Uterus (tissue), 2 donors: ENCODE results near the gene TRIM69.

ENCODE experiments used
- CTCF ChIP-seq, 4 experiments: fragments of 200-600 bp in 2 of 4; fragments of 450-650 bp in 2 of 4; sonication (generic) in 2 of 4; IDR thresholded peaks; one replicate each; pipeline ENCODE4 v1.5.1; 2016 to 2019; ENCODE audit warnings: antibody characterized with exemption in 4 of 4, mild to moderate bottlenecking in 2 of 4, moderate library complexity in 1 of 4
- POLR2A ChIP-seq, 2 donors: fragments of 450-650 bp; IDR thresholded peaks; one replicate each; pipeline ENCODE4 v1.6.1; 2016; ENCODE audit warnings: antibody characterized with exemption in 2 of 2, mild to moderate bottlenecking in 1 of 2, moderate library complexity in 1 of 2

- TF ChIP-seq CTCF (IDR thresholded peaks at IDR 0.05) (no peak), POLR2A (IDR thresholded peaks at IDR 0.05) (no peak)
Observed at GRCh38 chr15:44779761-44780160, 43.4 kb downstream of the TRIM69 start.
